HepG2 (cell line): ENCODE measurements around the gene OPRM1.

Experiments used
- GTF2F1 ChIP-seq: fragments of 150-350 bp; IDR thresholded peaks from 2 replicates; pipeline ENCODE4 v1.6.1; 2014; ENCODE audit warnings: low read length
- POLR2A ChIP-seq, 2 experiments: IDR thresholded peaks; 2 replicates each; pipeline ENCODE4 v1.6.1; 2011; ENCODE audit warnings: low read depth in 2 of 2, low read length in 2 of 2, mild to moderate bottlenecking in 1 of 2, moderate library complexity in 1 of 2; ENCODE audit not compliant: insufficient read depth in 1 of 2
- POLR2AphosphoS5 ChIP-seq: IDR thresholded peaks from 2 replicates; pipeline ENCODE4 v1.6.1; 2012; ENCODE audit warnings: low read depth, low read length
- TBX2 ChIP-seq: sonication (generic); formaldehyde crosslinking; IDR thresholded peaks from 2 replicates; pipeline ENCODE4 v1.5.0; 2020; ENCODE audit warnings: missing genetic modification reagents, mild to moderate bottlenecking, borderline replicate concordance
- TF ChIP-seq, protein P1 (sequence below): sonication (generic); formaldehyde crosslinking; IDR thresholded peaks from 2 replicates; pipeline ENCODE4 v1.5.0; 2020; ENCODE audit warnings: mild to moderate bottlenecking, missing genetic modification reagents

GRCh38 chr6:154113392-154113791 is 74.4 kb downstream of the OPRM1 start:
- TF ChIP-seq GTF2F1 (no peak), POLR2A (IDR thresholded peaks at IDR 0.05; ENCODE audit: insufficient read depth in 1 of 2, low read depth in 2 of 2, low read length in 2 of 2) (no peak), POLR2AphosphoS5 (no peak), TBX2 (CRISPR knock-in tag) (no peak)
- TF ChIP-seq, protein P1, sequence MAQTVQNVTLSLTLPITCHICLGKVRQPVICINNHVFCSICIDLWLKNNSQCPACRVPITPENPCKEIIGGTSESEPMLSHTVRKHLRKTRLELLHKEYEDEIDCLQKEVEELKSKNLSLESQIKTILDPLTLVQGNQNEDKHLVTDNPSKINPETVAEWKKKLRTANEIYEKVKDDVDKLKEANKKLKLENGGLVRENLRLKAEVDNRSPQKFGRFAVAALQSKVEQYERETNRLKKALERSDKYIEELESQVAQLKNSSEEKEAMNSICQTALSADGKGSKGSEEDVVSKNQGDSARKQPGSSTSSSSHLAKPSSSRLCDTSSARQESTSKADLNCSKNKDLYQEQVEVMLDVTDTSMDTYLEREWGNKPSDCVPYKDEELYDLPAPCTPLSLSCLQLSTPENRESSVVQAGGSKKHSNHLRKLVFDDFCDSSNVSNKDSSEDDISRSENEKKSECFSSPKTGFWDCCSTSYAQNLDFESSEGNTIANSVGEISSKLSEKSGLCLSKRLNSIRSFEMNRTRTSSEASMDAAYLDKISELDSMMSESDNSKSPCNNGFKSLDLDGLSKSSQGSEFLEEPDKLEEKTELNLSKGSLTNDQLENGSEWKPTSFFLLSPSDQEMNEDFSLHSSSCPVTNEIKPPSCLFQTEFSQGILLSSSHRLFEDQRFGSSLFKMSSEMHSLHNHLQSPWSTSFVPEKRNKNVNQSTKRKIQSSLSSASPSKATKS (CRISPR knock-in tag) = no peak
